Type B pancreatic cell (in vitro differentiated cells): ENCODE data around the gene CYP39A1. TPM values are rescaled to one million over a fixed set of nuclear protein-coding genes. Genes with fewer than 3 reads are reported as not detected.

Experiments
- DNase-seq: peaks from one replicate; pipeline ENCODE4 v3.0.0; 2021; ENCODE audit warnings: mixed read lengths; ENCODE audit not compliant: unreplicated experiment; ENCODE audit errors: extremely low spot score
- H3K27ac Mint-ChIP-seq: 2 replicates; pipeline ENCODE4 v1.8.0; 2021; ENCODE audit warnings: mild to moderate bottlenecking, mixed read lengths
- H3K27me3 Mint-ChIP-seq: 2 replicates; pipeline ENCODE4 v1.8.0; 2021; ENCODE audit warnings: mixed read lengths
- H3K36me3 Mint-ChIP-seq: 2 replicates; pipeline ENCODE4 v1.8.0; 2021; ENCODE audit warnings: mixed read lengths
- H3K4me1 Mint-ChIP-seq: one replicate; pipeline ENCODE4 v1.8.0; 2021; ENCODE audit warnings: mixed read lengths; ENCODE audit not compliant: unreplicated experiment
- H3K4me3 Mint-ChIP-seq: 2 replicates; pipeline ENCODE4 v1.8.0; 2021; ENCODE audit warnings: mild to moderate bottlenecking, mixed read lengths
- H3K9me3 Mint-ChIP-seq: 2 replicates; pipeline ENCODE4 v1.8.0; 2021; ENCODE audit warnings: mixed read lengths
- total RNA-seq: library from RNA; stranded (reverse); gene quantifications from 2 replicates; pipeline ENCODE4 v1.2.1, GENCODE V29; 2021; ENCODE audit warnings: low replicate concordance
- TF ChIP-seq, protein P1 (sequence below): fragments of 200-600 bp; sonication (generic); conservative IDR thresholded peaks from 2 replicates; pipeline ENCODE4 v1.5.0; 2021; ENCODE audit warnings: antibody characterized with exemption, mild to moderate bottlenecking

The CYP39A1 gene
- total RNA-seq, 1 donor from 2014 or later: 6.7 TPM

- no peak overlapping the region for H3K27ac Mint-ChIP-seq
- peaks cover 8% of the 10 kb centered on the region for H3K9me3 Mint-ChIP-seq
- no peaks in the 10 kb centered on the region for H3K4me1 Mint-ChIP-seq
- H3K27me3 Mint-ChIP-seq: no peaks in the 10 kb centered on the region
- H3K36me3 Mint-ChIP-seq: peaks cover 3% of the 10 kb centered on the region
- H3K4me3 Mint-ChIP-seq: no peak overlapping the region
- DNase-seq: no peak
- TF ChIP-seq, protein P1, sequence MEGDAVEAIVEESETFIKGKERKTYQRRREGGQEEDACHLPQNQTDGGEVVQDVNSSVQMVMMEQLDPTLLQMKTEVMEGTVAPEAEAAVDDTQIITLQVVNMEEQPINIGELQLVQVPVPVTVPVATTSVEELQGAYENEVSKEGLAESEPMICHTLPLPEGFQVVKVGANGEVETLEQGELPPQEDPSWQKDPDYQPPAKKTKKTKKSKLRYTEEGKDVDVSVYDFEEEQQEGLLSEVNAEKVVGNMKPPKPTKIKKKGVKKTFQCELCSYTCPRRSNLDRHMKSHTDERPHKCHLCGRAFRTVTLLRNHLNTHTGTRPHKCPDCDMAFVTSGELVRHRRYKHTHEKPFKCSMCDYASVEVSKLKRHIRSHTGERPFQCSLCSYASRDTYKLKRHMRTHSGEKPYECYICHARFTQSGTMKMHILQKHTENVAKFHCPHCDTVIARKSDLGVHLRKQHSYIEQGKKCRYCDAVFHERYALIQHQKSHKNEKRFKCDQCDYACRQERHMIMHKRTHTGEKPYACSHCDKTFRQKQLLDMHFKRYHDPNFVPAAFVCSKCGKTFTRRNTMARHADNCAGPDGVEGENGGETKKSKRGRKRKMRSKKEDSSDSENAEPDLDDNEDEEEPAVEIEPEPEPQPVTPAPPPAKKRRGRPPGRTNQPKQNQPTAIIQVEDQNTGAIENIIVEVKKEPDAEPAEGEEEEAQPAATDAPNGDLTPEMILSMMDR: no peak
Observed at GRCh38 chr6:46575530-46575929, 77.1 kb downstream of the CYP39A1 start.

- Mint-ChIP-seq H3K27me3 (no peaks in the 10 kb centered on the region), H3K9me3 (peaks cover 8% of the 10 kb centered on the region), H3K36me3 (peaks cover 3% of the 10 kb centered on the region), H3K4me1 (no peaks in the 10 kb centered on the region), H3K27ac (no peak overlapping the region), H3K4me3 (no peak overlapping the region)
- no peak for DNase-seq
- TF ChIP-seq, protein P1: no peak
Observed at GRCh38 chr6:46573140-46573539, 79.5 kb downstream of the CYP39A1 start.

GRCh38 chr6:46565531-46565930 is 87.1 kb downstream of the CYP39A1 start:
- Mint-ChIP-seq H3K9me3 (no peaks in the 10 kb centered on the region), H3K4me3 (no peak overlapping the region)

DNA sequence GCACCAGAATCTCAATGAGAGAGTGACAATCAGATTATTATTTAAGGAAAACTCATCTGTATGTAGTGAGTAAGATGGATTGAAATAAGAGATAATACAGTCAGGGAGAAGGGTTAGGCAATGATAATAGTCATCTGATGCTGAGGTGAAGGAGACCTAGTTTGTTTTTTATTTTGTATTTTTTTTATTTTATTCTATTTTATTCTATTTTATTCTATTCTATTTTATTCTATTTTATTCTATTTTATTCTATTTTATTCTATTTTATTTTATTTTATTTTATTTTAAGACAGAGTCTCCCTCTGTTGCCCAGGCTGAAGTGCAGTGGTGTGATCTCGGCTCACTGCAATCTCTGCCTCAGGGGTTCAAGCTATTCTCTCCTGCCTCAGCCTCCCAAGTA is 88.7 kb downstream of the CYP39A1 start:
- TF ChIP-seq, protein P1: no peak
- Mint-ChIP-seq H3K36me3 (no peaks in the 10 kb centered on the region), H3K27ac (no peak overlapping the region), H3K4me3 (no peak overlapping the region), H3K4me1 (no peaks in the 10 kb centered on the region), H3K27me3 (no peaks in the 10 kb centered on the region), H3K9me3 (no peaks in the 10 kb centered on the region)
- DNase-seq: no peak

More at GRCh38 chr6:46565531-46565930, 87.1 kb downstream of the CYP39A1 start:
- Mint-ChIP-seq H3K36me3 (no peaks in the 10 kb centered on the region), H3K27me3 (no peaks in the 10 kb centered on the region), H3K4me1 (no peaks in the 10 kb centered on the region), H3K27ac (no peak overlapping the region)
- TF ChIP-seq, protein P1: no peak
- DNase-seq: no peak

DNA sequence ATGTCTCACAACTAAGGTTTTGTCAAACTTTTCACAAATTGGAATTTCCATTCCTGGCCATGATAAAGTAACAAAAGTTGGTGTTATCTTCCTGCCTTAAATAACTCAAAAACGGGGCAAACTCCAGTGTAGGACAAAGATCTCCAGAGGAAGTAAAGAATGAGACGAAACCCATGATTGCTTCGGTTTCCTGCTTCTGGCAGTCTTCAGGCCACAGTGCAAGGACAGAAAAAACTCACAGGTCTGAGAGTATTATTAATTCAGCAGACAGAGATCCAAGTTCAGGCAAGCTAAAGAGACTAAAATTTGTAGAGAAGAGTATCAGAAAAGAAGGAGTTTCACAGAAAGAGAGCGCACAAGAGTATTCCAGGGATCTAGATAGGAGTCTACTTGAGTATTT is 96.6 kb downstream of the CYP39A1 start:
- no peaks in the 10 kb centered on the region for H3K27me3 Mint-ChIP-seq
- DNase-seq: no peak
- H3K9me3 Mint-ChIP-seq: no peaks in the 10 kb centered on the region
- TF ChIP-seq, protein P1: no peak
- H3K4me3 Mint-ChIP-seq: no peak overlapping the region
- no peaks in the 10 kb centered on the region for H3K4me1 Mint-ChIP-seq
- H3K36me3 Mint-ChIP-seq: no peaks in the 10 kb centered on the region
- no peak overlapping the region for H3K27ac Mint-ChIP-seq

DNA sequence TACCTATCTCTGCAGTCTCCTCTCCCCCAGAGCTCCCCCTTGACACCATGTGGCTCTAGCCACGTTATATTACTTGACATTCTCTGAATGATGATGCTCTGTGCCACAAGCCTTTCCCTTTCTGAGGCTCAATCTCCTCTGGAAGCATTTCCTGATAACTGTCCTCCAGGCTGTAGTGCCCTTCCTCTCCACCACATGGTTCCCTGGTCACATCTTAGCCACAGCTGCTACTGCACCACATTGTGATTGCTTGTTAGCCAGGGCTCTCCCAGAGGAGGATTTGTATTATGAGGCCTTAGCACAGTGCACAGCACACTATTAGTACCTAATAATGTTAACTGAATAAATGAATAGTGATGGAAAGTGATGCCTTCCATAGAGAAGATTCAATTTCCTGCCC is 97.5 kb downstream of the CYP39A1 start:
- no peak for DNase-seq
- H3K36me3 Mint-ChIP-seq: no peaks in the 10 kb centered on the region
- H3K27ac Mint-ChIP-seq: no peak overlapping the region
- no peaks in the 10 kb centered on the region for H3K4me1 Mint-ChIP-seq
- H3K4me3 Mint-ChIP-seq: no peak overlapping the region
- H3K27me3 Mint-ChIP-seq: no peaks in the 10 kb centered on the region
- no peaks in the 10 kb centered on the region for H3K9me3 Mint-ChIP-seq
- TF ChIP-seq, protein P1: no peak
